HEK293T (cell line): ENCODE results near the gene CTH.

Experiments
- CTCF ChIA-PET: fragments of 350-600 bp; formaldehyde crosslinking; extraction: SDS; loops from one replicate; lab custom pipeline; 2021; ENCODE audit warnings: antibody characterized with exemption, inconsistent platforms; lab: Yijun Ruan, JAX
- POLR2A ChIA-PET: fragments of 350-600 bp; formaldehyde crosslinking; extraction: SDS; loops from one replicate; lab custom pipeline; 2020; ENCODE audit warnings: antibody characterized with exemption, inconsistent platforms; lab: Yijun Ruan, JAX
- DNase-seq: peaks from one replicate; pipeline ENCODE4 v3.0.0; 2012; ENCODE audit warnings: mixed read lengths; ENCODE audit errors: extremely low spot score
- ARNT ChIP-seq: fragments of 450-650 bp; IDR thresholded peaks from 2 replicates; pipeline ENCODE4 v1.6.1; 2017; ENCODE audit warnings: mild to moderate bottlenecking
- BHLHE40 ChIP-seq: fragments of 450-650 bp; IDR thresholded peaks from 2 replicates; pipeline ENCODE4 v1.6.1; 2016; ENCODE audit warnings: mild to moderate bottlenecking, moderate library complexity, borderline replicate concordance
- CTBP1 ChIP-seq: fragments of 450-650 bp; IDR thresholded peaks from 2 replicates; pipeline ENCODE4 v1.6.1; 2016; ENCODE audit warnings: borderline replicate concordance
- ELF4 ChIP-seq: fragments of 450-650 bp; IDR thresholded peaks from 2 replicates; pipeline ENCODE4 v1.6.1; 2017; ENCODE audit warnings: antibody characterized with exemption
- FOXA1 ChIP-seq: fragments of 450-650 bp; IDR thresholded peaks from 2 replicates; pipeline ENCODE4 v1.6.1; 2016; ENCODE audit warnings: mild to moderate bottlenecking
- FOXK2 ChIP-seq: fragments of 450-650 bp; IDR thresholded peaks from 2 replicates; pipeline ENCODE4 v1.6.1; 2016; ENCODE audit warnings: mild to moderate bottlenecking
- FOXM1 ChIP-seq: fragments of 450-650 bp; IDR thresholded peaks from 2 replicates; pipeline ENCODE4 v1.6.1; 2017; ENCODE audit warnings: mild to moderate bottlenecking, borderline replicate concordance
- HDGF ChIP-seq: fragments of 450-650 bp; IDR thresholded peaks from 2 replicates; pipeline ENCODE4 v1.6.1; 2017; ENCODE audit warnings: antibody characterized with exemption, borderline replicate concordance
- L3MBTL2 ChIP-seq: fragments of 450-650 bp; conservative IDR thresholded peaks from 2 replicates; pipeline ENCODE4 v1.6.1; 2016; ENCODE audit warnings: mild to moderate bottlenecking
- LEF1 ChIP-seq: fragments of 450-650 bp; IDR thresholded peaks from 2 replicates; pipeline ENCODE4 v1.6.1; 2017; ENCODE audit warnings: mild to moderate bottlenecking, borderline replicate concordance
- NFRKB ChIP-seq: fragments of 450-650 bp; IDR thresholded peaks from 2 replicates; pipeline ENCODE4 v1.6.1; 2016; ENCODE audit warnings: mild to moderate bottlenecking, moderate library complexity
- PKNOX1 ChIP-seq: fragments of 450-650 bp; IDR thresholded peaks from 2 replicates; pipeline ENCODE4 v1.6.1; 2016
- SP1 ChIP-seq: fragments of 450-650 bp; IDR thresholded peaks from 2 replicates; pipeline ENCODE4 v1.6.1; 2017
- SUZ12 ChIP-seq: fragments of 450-650 bp; IDR thresholded peaks from 2 replicates; pipeline ENCODE4 v1.6.1; 2016; ENCODE audit warnings: mild to moderate bottlenecking
- TARDBP ChIP-seq: fragments of 450-650 bp; IDR thresholded peaks from 2 replicates; pipeline ENCODE4 v1.6.1; 2016
- ZNF384 ChIP-seq: fragments of 450-650 bp; IDR thresholded peaks from 2 replicates; pipeline ENCODE4 v1.6.1; 2016

CTH gene

GRCh38 chr1:70387507-70387906 is 23.6 kb upstream of the CTH start:
- ChIA-PET CTCF (no interaction called here), POLR2A (interaction anchor here (1.7 kb wide), 2 partner anchors 23 to 33 kb away, joined by 9 to 13 read pairs; partner anchors contain the start of genes ANKRD13C and CTH)
- TF ChIP-seq ZNF384 (no peak), NFRKB (no peak), ARNT (no peak), PKNOX1 (no peak), FOXK2 (no peak), L3MBTL2 (no peak), LEF1 (no peak), SUZ12 (no peak), CTBP1 (no peak), HDGF (no peak), FOXM1 (no peak), SP1 (no peak), FOXA1 (no peak), BHLHE40 (no peak), TARDBP (no peak), ELF4 (no peak)
- no peak for DNase-seq

DNA sequence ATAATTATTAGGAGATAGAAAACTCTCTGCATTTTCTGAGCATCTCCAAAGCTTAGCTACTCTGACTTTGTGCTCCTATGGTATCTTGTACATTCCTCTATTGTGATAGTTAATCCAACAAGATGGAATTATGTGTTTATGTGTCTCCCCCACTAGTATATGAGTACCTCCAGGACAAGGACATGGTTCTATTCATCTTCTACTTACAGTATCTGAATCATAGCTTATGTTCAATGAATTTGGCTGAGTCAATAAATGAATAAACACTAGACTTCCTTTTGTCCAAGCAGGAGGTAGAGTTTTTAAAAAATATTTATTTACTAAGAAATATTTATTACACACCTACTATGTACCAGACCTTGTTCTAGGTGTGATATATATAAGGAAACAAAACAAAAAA is 18.4 kb upstream of the CTH start:
- no peak for DNase-seq
- POLR2A ChIA-PET, result interaction anchor here (4.8 kb wide), 1 partner anchor 18 kb away, joined by 25 read pairs; the partner anchor contains the start of gene CTH
- no peak for TF ChIP-seq ARNT
- TF ChIP-seq NFRKB, result no peak
- TF ChIP-seq TARDBP, result no peak
- TF ChIP-seq FOXA1, result no peak
- no peak for TF ChIP-seq BHLHE40
- TF ChIP-seq FOXM1, result no peak
- TF ChIP-seq LEF1, result no peak
- TF ChIP-seq ZNF384, result no peak
- no peak for TF ChIP-seq SP1
- TF ChIP-seq PKNOX1, result no peak
- CTCF ChIA-PET, result no interaction called here

DNA sequence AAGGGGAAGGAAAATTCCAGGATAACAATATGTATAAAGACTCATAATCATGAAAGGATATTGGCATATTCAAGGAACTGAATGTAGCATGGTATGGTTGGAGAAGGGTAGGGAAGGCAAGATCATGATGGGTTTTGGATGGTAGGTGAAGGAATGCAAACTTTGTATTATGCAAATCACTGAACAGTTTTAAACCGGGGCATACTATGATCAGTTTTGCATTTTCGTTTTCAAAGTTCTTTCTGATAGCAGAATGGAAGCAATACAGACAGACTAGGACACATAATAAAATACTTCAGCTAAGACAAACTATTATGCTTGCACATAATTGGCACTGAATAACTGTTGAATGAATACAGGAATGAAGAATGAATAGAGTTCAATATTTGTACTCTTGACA is 14.5 kb upstream of the CTH start:
- ChIA-PET CTCF (no interaction called here), POLR2A (interaction anchor here (1.5 kb wide), 1 partner anchor 14 kb away, joined by 5 read pairs; the partner anchor contains the start of gene CTH)
- DNase-seq, result no peak
- TF ChIP-seq ELF4 (no peak), LEF1 (no peak), FOXA1 (no peak), FOXM1 (no peak), HDGF (no peak), CTBP1 (no peak), SUZ12 (no peak), TARDBP (no peak), ARNT (no peak), BHLHE40 (no peak), NFRKB (no peak)

DNA sequence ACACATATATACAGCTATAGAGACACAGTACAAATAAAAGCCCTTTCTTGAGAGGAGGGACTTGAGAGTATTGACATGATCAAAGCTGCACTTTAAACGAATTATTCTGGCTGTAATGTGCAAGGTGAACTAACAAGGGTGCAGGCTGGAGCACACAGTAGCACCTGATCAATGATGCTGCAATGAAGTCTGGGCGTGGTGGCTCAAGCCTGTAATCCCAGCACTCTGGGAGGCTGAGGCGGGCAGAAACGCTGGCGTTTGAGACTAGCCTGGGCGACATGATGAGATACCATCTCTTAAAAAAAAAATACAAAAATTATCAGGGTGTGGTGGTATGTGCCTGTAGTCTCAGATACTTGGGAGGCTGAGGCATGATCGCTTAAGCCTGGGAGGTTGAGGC is 14.1 kb upstream of the CTH start:
- POLR2A ChIA-PET, result interaction anchor here (2.2 kb wide), 1 partner anchor 13 kb away, joined by 9 read pairs; the partner anchor contains the start of gene CTH
- CTCF ChIA-PET, result no interaction called here
- TF ChIP-seq FOXM1, result no peak
- no peak for TF ChIP-seq TARDBP
- no peak for TF ChIP-seq ZNF384
- no peak for TF ChIP-seq L3MBTL2
- no peak for TF ChIP-seq BHLHE40
- no peak for DNase-seq

- TF ChIP-seq FOXM1, result no peak
- CTCF ChIA-PET, result no interaction called here
Observed at GRCh38 chr1:70400335-70400734, 10.7 kb upstream of the CTH start.

DNA sequence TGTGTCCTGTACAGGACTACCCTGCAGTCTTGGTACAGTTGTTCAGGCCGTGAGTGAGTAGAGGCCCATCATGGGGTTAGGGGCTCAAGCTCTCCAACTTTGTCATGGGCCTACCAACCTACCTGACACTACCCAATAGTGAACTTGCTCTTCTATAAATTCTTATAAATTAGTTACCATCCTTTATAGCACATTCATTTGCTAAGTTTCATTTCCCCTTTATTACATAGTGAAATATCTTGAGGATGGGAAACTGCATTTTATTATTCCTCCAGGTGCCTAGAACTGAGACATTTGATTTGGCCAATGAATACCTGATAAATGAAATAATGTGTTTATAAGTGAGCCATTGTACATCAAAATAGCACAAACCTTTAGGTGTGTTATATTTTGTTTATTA is 9.1 kb upstream of the CTH start:
- DNase-seq, result no peak
- POLR2A ChIA-PET, result interaction anchor here (4.3 kb wide), 1 partner anchor 9 kb away, joined by 29 read pairs; the partner anchor contains the start of gene CTH
- TF ChIP-seq NFRKB, result no peak
- TF ChIP-seq HDGF, result no peak
- no peak for TF ChIP-seq FOXM1
- no peak for TF ChIP-seq BHLHE40
- TF ChIP-seq FOXK2, result no peak
- TF ChIP-seq SP1, result no peak
- no peak for TF ChIP-seq PKNOX1
- TF ChIP-seq SUZ12, result no peak
- CTCF ChIA-PET, result no interaction called here

More at GRCh38 chr1:70400335-70400734, 10.7 kb upstream of the CTH start:
- no peak for DNase-seq
- POLR2A ChIA-PET, result interaction anchor here (1.2 to 4.3 kb wide), 2 partner anchors 10 to 45 kb away, joined by 4 to 29 read pairs; partner anchors contain the start of genes ANKRD13C and CTH

DNA sequence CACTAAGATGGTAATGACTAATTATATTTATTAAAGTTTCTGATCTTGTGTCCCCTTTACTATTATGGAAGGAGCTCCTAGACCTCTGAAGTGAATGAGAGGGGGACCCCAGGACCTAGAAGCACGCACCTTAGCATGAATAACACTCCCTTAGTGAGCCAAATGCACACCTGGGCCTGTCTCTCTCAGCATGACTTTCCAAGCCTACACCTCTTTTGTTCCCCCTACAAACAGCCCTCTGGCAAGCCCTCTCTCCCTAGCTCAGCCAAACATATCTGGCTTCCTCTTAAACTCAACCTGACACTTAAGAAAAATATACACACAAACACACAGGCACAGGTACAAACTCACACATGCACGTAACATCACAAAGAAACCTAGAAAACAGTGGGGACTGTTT is 7.3 kb upstream of the CTH start:
- POLR2A ChIA-PET, result interaction anchor here (4.3 kb wide), 1 partner anchor 7 kb away, joined by 29 read pairs; the partner anchor contains the start of gene CTH
- TF ChIP-seq BHLHE40 (no peak), CTBP1 (no peak), SP1 (no peak), FOXK2 (no peak), FOXM1 (no peak), NFRKB (no peak), LEF1 (no peak), FOXA1 (no peak)
- DNase-seq, result no peak
- CTCF ChIA-PET, result no interaction called here
